Type B pancreatic cell (in vitro differentiated cells): ENCODE measurements around the gene FERMT3. TPM values are rescaled to one million over a fixed set of nuclear protein-coding genes. Genes with fewer than 3 reads are reported as not detected.
A peak's percentile ranks its signal among the peaks of the same experiment; 100 is the strongest.

Experiments used
- DNase-seq: peaks from one replicate; pipeline ENCODE4 v3.0.0; 2021; ENCODE audit warnings: mixed read lengths; ENCODE audit not compliant: unreplicated experiment; ENCODE audit errors: extremely low spot score
- H3K27ac Mint-ChIP-seq: 2 replicates; pipeline ENCODE4 v1.8.0; 2021; ENCODE audit warnings: mild to moderate bottlenecking, mixed read lengths
- H3K27me3 Mint-ChIP-seq: 2 replicates; pipeline ENCODE4 v1.8.0; 2021; ENCODE audit warnings: mixed read lengths
- H3K36me3 Mint-ChIP-seq: 2 replicates; pipeline ENCODE4 v1.8.0; 2021; ENCODE audit warnings: mixed read lengths
- H3K4me1 Mint-ChIP-seq: one replicate; pipeline ENCODE4 v1.8.0; 2021; ENCODE audit warnings: mixed read lengths; ENCODE audit not compliant: unreplicated experiment
- H3K4me3 Mint-ChIP-seq: 2 replicates; pipeline ENCODE4 v1.8.0; 2021; ENCODE audit warnings: mild to moderate bottlenecking, mixed read lengths
- H3K9me3 Mint-ChIP-seq: 2 replicates; pipeline ENCODE4 v1.8.0; 2021; ENCODE audit warnings: mixed read lengths
- total RNA-seq: library from RNA; stranded (reverse); gene quantifications from 2 replicates; pipeline ENCODE4 v1.2.1, GENCODE V29; 2021; ENCODE audit warnings: low replicate concordance
- TF ChIP-seq, protein P1 (sequence below): fragments of 200-600 bp; sonication (generic); conservative IDR thresholded peaks from 2 replicates; pipeline ENCODE4 v1.5.0; 2021; ENCODE audit warnings: antibody characterized with exemption, mild to moderate bottlenecking

FERMT3 gene
- total RNA-seq, 1 donor from 2014 or later, result 3.5 TPM

DNA sequence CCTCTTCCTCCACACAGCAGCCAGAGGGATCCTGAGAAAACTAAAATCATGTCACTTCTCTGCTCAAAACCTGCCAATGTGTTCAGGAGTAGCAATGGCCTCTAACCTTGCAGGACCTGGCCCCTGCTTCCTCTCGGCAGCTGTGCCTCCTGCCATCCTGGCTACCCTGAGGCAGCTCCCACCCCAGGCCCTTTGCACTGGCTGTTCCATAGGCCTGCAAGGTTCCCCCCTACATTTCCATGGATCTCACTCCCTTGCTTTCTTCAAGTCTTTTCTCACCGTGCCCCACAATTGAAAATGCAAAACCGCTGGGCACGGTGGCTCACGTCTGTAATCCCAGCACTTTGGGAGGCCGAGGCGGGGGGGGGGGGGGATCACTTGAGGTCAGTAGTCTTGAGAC, 22.6 kb upstream of the FERMT3 start:
- Mint-ChIP-seq H3K27me3 (no peaks in the 10 kb centered on the region), H3K36me3 (peaks cover 4% of the 10 kb centered on the region), H3K27ac (no peak overlapping the region), H3K9me3 (no peaks in the 10 kb centered on the region), H3K4me3 (no peak overlapping the region), H3K4me1 (peaks cover 22% of the 10 kb centered on the region)
- TF ChIP-seq, protein P1, sequence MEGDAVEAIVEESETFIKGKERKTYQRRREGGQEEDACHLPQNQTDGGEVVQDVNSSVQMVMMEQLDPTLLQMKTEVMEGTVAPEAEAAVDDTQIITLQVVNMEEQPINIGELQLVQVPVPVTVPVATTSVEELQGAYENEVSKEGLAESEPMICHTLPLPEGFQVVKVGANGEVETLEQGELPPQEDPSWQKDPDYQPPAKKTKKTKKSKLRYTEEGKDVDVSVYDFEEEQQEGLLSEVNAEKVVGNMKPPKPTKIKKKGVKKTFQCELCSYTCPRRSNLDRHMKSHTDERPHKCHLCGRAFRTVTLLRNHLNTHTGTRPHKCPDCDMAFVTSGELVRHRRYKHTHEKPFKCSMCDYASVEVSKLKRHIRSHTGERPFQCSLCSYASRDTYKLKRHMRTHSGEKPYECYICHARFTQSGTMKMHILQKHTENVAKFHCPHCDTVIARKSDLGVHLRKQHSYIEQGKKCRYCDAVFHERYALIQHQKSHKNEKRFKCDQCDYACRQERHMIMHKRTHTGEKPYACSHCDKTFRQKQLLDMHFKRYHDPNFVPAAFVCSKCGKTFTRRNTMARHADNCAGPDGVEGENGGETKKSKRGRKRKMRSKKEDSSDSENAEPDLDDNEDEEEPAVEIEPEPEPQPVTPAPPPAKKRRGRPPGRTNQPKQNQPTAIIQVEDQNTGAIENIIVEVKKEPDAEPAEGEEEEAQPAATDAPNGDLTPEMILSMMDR, result no peak
- no peak for DNase-seq

GRCh38 chr11:64185175-64185692, 21.3 kb upstream of the FERMT3 start:
- H3K4me1 Mint-ChIP-seq, result peaks cover 22% of the 10 kb centered on the region
- peak overlapping the region; percentile 97 for H3K4me3 Mint-ChIP-seq
- TF ChIP-seq, protein P1, result peak; percentile 49
- peak overlapping the region; percentile 95 for H3K27ac Mint-ChIP-seq
- no peaks in the 10 kb centered on the region for H3K27me3 Mint-ChIP-seq
- peaks cover 8% of the 10 kb centered on the region for H3K36me3 Mint-ChIP-seq
- no peaks in the 10 kb centered on the region for H3K9me3 Mint-ChIP-seq
- DNase-seq, result no peak

DNA sequence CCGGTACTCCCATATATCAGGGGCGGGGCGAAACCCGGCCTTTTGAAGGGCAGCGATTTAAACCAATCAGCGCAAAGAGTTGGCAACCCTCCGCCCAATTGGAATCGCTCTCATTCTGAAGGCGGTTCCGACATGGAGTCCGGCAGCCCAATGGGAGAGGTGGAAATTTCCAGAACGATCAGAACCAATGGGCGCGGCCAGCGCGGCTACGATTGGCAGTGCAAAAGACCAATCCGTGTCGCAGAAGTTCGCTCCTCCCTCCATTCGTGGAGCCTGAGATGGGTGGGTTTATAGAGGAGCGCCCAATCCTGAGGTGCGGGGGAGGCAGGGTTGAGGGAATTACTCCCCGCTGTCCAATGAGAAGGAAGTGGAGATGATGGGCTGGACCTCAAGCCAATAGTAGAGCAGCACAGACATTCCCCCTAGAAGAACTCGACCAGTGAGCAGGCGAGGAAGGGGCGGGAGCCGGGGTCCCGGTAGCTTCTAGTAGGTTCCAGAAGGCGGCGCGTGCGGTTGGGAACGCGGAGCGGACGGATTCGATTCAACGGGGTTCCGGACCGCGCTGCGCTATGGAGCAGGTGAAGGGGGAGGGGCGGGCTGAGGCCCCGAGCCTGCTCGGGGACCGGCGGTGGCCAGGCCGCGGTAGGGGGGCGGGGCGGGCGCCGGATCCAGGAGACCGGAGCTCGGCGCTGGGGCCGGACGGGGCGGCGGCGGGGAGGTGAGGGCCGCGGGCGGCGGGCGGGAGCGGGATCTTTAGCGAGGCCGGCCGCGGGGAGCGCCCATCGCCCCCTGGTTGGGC, 20.6 kb upstream of the FERMT3 start, which contains the start of gene STIP1:
Gene STIP1 (plus strand): TSS at position 479 of the 799 bp plus-strand sequence. CDS start 91 bp downstream, at position 570.
- Mint-ChIP-seq H3K36me3 (peaks cover 8% of the 10 kb centered on the region), H3K27me3 (no peaks in the 10 kb centered on the region), H3K9me3 (no peaks in the 10 kb centered on the region), H3K4me3 (peak within 1 kb of the TSS; percentile 97), H3K27ac (peak within 1 kb of the TSS; percentile 95), H3K4me1 (peaks cover 20% of the 10 kb centered on the region)
- TF ChIP-seq, protein P1, result peak; percentile 53
- peak; percentile 99 for DNase-seq

GRCh38 chr11:64186492-64187165, 19.9 kb upstream of the FERMT3 start:
- Mint-ChIP-seq H3K4me3 (no peak overlapping the region), H3K36me3 (peaks cover 8% of the 10 kb centered on the region), H3K27ac (no peak overlapping the region), H3K9me3 (no peaks in the 10 kb centered on the region), H3K4me1 (peaks cover 12% of the 10 kb centered on the region), H3K27me3 (no peaks in the 10 kb centered on the region)
- no peak for DNase-seq
- TF ChIP-seq, protein P1, result no peak

DNA sequence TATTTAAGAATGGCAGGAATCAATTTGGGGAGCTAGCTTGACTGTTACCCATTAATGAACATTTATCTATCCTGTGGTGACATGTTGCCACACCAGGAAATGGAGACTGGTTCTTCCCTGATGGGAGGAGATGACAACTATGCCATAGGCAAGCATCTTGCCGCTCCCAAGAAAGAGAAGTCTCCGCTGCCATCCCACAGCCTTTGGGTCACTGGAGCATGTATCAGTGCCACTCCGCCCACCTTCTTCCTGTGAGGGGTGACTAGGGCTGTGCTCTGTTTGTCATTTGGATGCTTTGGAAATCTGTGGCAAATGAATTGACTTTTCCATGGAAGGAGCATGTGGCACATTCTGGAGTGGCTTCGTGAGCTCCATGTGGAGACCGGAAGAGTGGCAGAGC, 14.1 kb upstream of the FERMT3 start:
- Mint-ChIP-seq H3K27ac (no peak overlapping the region), H3K4me1 (peaks cover 6% of the 10 kb centered on the region), H3K9me3 (no peaks in the 10 kb centered on the region), H3K4me3 (no peak overlapping the region), H3K36me3 (peaks cover 30% of the 10 kb centered on the region), H3K27me3 (no peaks in the 10 kb centered on the region)
- TF ChIP-seq, protein P1, result no peak
- no peak for DNase-seq
